PC-3 (cell line): ENCODE results near the gene ITIH3.

Experiments used
- CTCF ChIP-seq: fragments of 300-600 bp; sonication (generic); conservative IDR thresholded peaks from 2 replicates; pipeline ENCODE4 v1.5.1; 2017; ENCODE audit warnings: antibody characterized with exemption, low read depth, mild to moderate bottlenecking, low read length
- EZH2 ChIP-seq: fragments of 300-600 bp; sonication (generic); IDR thresholded peaks from one replicate; pipeline ENCODE4 v1.6.1; 2017; ENCODE audit warnings: antibody characterized with exemption, mild to moderate bottlenecking, low read length; ENCODE audit not compliant: unreplicated experiment
- EZH2phosphoT487 ChIP-seq: fragments of 300-600 bp; sonication (generic); IDR thresholded peaks from 2 replicates; pipeline ENCODE4 v1.6.1; 2018; ENCODE audit warnings: mild to moderate bottlenecking, antibody characterized with exemption, low read length, borderline replicate concordance

- TF ChIP-seq CTCF (no peak), EZH2 (no peak), EZH2phosphoT487 (no peak)
These were observed 23.9 kb upstream of the ITIH3 start, which contains the start of gene NEK4 for GRCh38 chr3:52770496-52771333.
